HL-60 (cell line): ENCODE data around the gene NPW.

Source experiments
- CTCF ChIP-seq: IDR thresholded peaks from one replicate; pipeline ENCODE4 v1.5.1; 2011; ENCODE audit warnings: low read length, control low read depth, inconsistent platforms; ENCODE audit not compliant: insufficient read depth
- POLR2AphosphoS5 ChIP-seq: IDR thresholded peaks from 2 replicates; pipeline ENCODE4 v1.6.1; 2012; ENCODE audit warnings: low read depth

GRCh38 chr16:1989209-1990100 is 30.1 kb upstream of the NPW start, which contains the start of gene SYNGR3:
- TF ChIP-seq POLR2AphosphoS5 (no peak), CTCF (no peak)
